SK-N-SH (cell line): Measurements from ENCODE around the gene GSK3B. TPM values are rescaled to one million over a fixed set of nuclear protein-coding genes. Genes with fewer than 3 reads are reported as not detected.

Experiments used
- CTCF ChIA-PET: fragments of 300-600, 350-600 bp; formaldehyde crosslinking; extraction: SDS; loops from one replicate; lab custom pipeline; 2021; lab: Yijun Ruan, JAX
- POLR2A ChIA-PET: fragments of 350-600 bp; sonication (Branson Sonifier 250); formaldehyde crosslinking; extraction: SDS; loops from one replicate; lab custom pipeline; 2020; ENCODE audit warnings: antibody characterized with exemption, inconsistent platforms; lab: Yijun Ruan, JAX
- DNase-seq: peaks from one replicate; pipeline ENCODE4 v3.0.0; 2012
- H2AFZ ChIP-seq: fragments of 200-600 bp; sonication (generic); 2 replicates; pipeline ENCODE4 v1.8.1; 2016; ENCODE audit warnings: antibody characterized with exemption, mild to moderate bottlenecking, low read depth
- H3F3A ChIP-seq: fragments of 200-600 bp; sonication (generic); replicated peaks from 2 replicates; pipeline ENCODE3; 2016; ENCODE audit warnings: antibody characterized with exemption, mild to moderate bottlenecking; ENCODE audit not compliant: insufficient read depth
- H3K27ac ChIP-seq, 2 experiments: fragments of 200-500 bp in 1 of 2; fragments of 200-600 bp in 1 of 2; sonication (Bioruptor generic) in 1 of 2; sonication (generic), shearing (Covaris generic) in 1 of 2; 2 replicates each; pipeline versions ENCODE4 v1.5.1 to v1.6.1; 2014 to 2016; ENCODE audit warnings: low read depth in 2 of 2, inconsistent platforms in 1 of 2, low read length in 1 of 2, mild to moderate bottlenecking in 1 of 2, mixed read lengths in 1 of 2
- H3K27me3 ChIP-seq: fragments of 200-600 bp; sonication (generic), shearing (Covaris generic); 2 replicates; pipeline ENCODE4 v1.6.1; 2016; ENCODE audit warnings: mixed run types; ENCODE audit not compliant: insufficient read depth
- H3K36me3 ChIP-seq, 2 experiments: fragments of 200-500 bp in 1 of 2; fragments of 200-600 bp in 1 of 2; sonication (Bioruptor generic) in 1 of 2; sonication (generic) in 1 of 2; replicated peaks in 1 of 2; 2 replicates each; pipeline versions ENCODE3 to v1.5.1; 2014 to 2016; ENCODE audit warnings: low read length in 1 of 2, mild to moderate bottlenecking in 1 of 2; ENCODE audit not compliant: insufficient read depth in 2 of 2, control insufficient read depth in 1 of 2
- H3K4me1 ChIP-seq, 2 experiments: fragments of 200-500 bp in 1 of 2; fragments of 200-600 bp in 1 of 2; sonication (Bioruptor generic) in 1 of 2; sonication (generic), shearing (Covaris generic) in 1 of 2; 2 replicates each; pipeline versions ENCODE4 v1.5.1 to v1.6.1; 2014 to 2016; ENCODE audit warnings: low read depth in 1 of 2, low read length in 1 of 2, mixed run types in 1 of 2; ENCODE audit not compliant: insufficient read depth in 2 of 2, control insufficient read depth in 1 of 2
- H3K4me2 ChIP-seq: fragments of 200-600 bp; sonication (generic), shearing (Covaris generic); 2 replicates; pipeline ENCODE4 v1.6.1; 2017; ENCODE audit warnings: mixed run types
- H3K4me3 ChIP-seq, 2 experiments: fragments of 200-500 bp in 1 of 2; fragments of 200-600 bp in 1 of 2; sonication (Bioruptor generic) in 1 of 2; sonication (generic), shearing (Covaris generic) in 1 of 2; 2 replicates each; pipeline versions ENCODE4 v1.5.1 to v1.8.1; 2014 to 2016; ENCODE audit warnings: low read depth in 2 of 2, inconsistent platforms in 1 of 2, low read length in 1 of 2, mild to moderate bottlenecking in 1 of 2, mixed read lengths in 1 of 2, moderate library complexity in 1 of 2
- H3K79me2 ChIP-seq: fragments of 200-600 bp; sonication (generic); 2 replicates; pipeline ENCODE4 v1.8.1; 2017; ENCODE audit warnings: mild to moderate bottlenecking; ENCODE audit not compliant: insufficient read depth
- H3K9ac ChIP-seq: fragments of 200-600 bp; sonication (generic); 2 replicates; pipeline ENCODE4 v1.6.1; 2017; ENCODE audit warnings: mixed run types
- H3K9me2 ChIP-seq: fragments of 200-600 bp; sonication (generic); 2 replicates; pipeline ENCODE4 v1.6.1; 2017; ENCODE audit warnings: mixed run types
- H3K9me3 ChIP-seq: fragments of 200-600 bp; sonication (generic); 2 replicates; pipeline ENCODE4 v1.6.1; 2017; ENCODE audit warnings: mixed run types, mild to moderate bottlenecking, moderate library complexity
- H4K20me1 ChIP-seq: fragments of 200-600 bp; sonication (generic); 2 replicates; pipeline ENCODE4 v1.6.1; 2017; ENCODE audit warnings: mild to moderate bottlenecking, mixed run types; ENCODE audit not compliant: insufficient read depth
- CHD2 ChIP-seq: fragments of 150-350 bp; IDR thresholded peaks from 2 replicates; pipeline ENCODE4 v1.6.1; 2018; ENCODE audit warnings: low read length; ENCODE audit not compliant: partially characterized antibody
- CTCF ChIP-seq: fragments of 200-600 bp; sonication (generic); IDR thresholded peaks from 2 replicates; pipeline ENCODE4 v1.6.1; 2017; ENCODE audit warnings: antibody characterized with exemption, mild to moderate bottlenecking, moderate library complexity
- ELF1 ChIP-seq: IDR thresholded peaks from 2 replicates; pipeline ENCODE4 v1.4.0; 2012
- EP300 ChIP-seq, 2 experiments: IDR thresholded peaks; 2 replicates each; pipeline versions ENCODE4 v1.4.0 to v1.6.1; 2012; ENCODE audit warnings: borderline replicate concordance in 1 of 2, low read depth in 1 of 2, low read length in 1 of 2
- EZH2phosphoT487 ChIP-seq: fragments of 200-600 bp; sonication (generic); IDR thresholded peaks from 2 replicates; pipeline ENCODE4 v1.6.1; 2017; ENCODE audit warnings: low read depth, mixed run types, mild to moderate bottlenecking, antibody characterized with exemption, moderate library complexity, borderline replicate concordance
- FOXJ3 ChIP-seq: sonication (generic); formaldehyde crosslinking; IDR thresholded peaks from 2 replicates; pipeline ENCODE4 v1.5.1; 2020; ENCODE audit warnings: mild to moderate bottlenecking, missing genetic modification reagents
- FOXM1 ChIP-seq: IDR thresholded peaks from 2 replicates; pipeline ENCODE4 v1.4.0; 2012; ENCODE audit warnings: low read depth, mild to moderate bottlenecking
- GATA2 ChIP-seq: sonication (generic); formaldehyde crosslinking; IDR thresholded peaks from 2 replicates; pipeline ENCODE4 v1.5.0; 2020; ENCODE audit warnings: mild to moderate bottlenecking, missing genetic modification reagents
- JUND ChIP-seq: IDR thresholded peaks from 2 replicates; pipeline ENCODE4 v1.4.0; 2012
- MEF2A ChIP-seq: IDR thresholded peaks from 2 replicates; pipeline ENCODE4 v1.4.0; 2012; ENCODE audit warnings: low read depth, borderline replicate concordance
- MXI1 ChIP-seq: IDR thresholded peaks from 2 replicates; pipeline ENCODE4 v1.6.1; 2012; ENCODE audit warnings: mild to moderate bottlenecking, low read depth, low read length, improper control_type of control experiment
- NFIC ChIP-seq: IDR thresholded peaks from 2 replicates; pipeline ENCODE4 v1.4.0; 2012; ENCODE audit warnings: borderline replicate concordance
- PBX3 ChIP-seq: IDR thresholded peaks from 2 replicates; pipeline ENCODE4; 2012
- POLR2AphosphoS5 ChIP-seq: IDR thresholded peaks from 2 replicates; pipeline ENCODE4 v1.6.1; 2012; ENCODE audit warnings: low read depth, low read length
- RAD21 ChIP-seq: IDR thresholded peaks from 2 replicates; pipeline ENCODE4 v1.6.1; 2012; ENCODE audit warnings: mild to moderate bottlenecking, low read length
- RCOR1 ChIP-seq: fragments of 150-350 bp; IDR thresholded peaks from 2 replicates; pipeline ENCODE4 v1.6.1; 2017; ENCODE audit warnings: antibody characterized with exemption, low read length
- RXRA ChIP-seq: IDR thresholded peaks from 2 replicates; pipeline ENCODE4 v1.4.0; 2012; ENCODE audit warnings: low read depth, mild to moderate bottlenecking, borderline replicate concordance
- SMC3 ChIP-seq: IDR thresholded peaks from 2 replicates; pipeline ENCODE4 v1.6.1; 2012; ENCODE audit warnings: low read depth, low read length, improper control_type of control experiment
- TAF1 ChIP-seq: IDR thresholded peaks from 2 replicates; pipeline ENCODE4 v1.6.1; 2012; ENCODE audit warnings: low read depth, mild to moderate bottlenecking, low read length, moderate library complexity, borderline replicate concordance
- TCF12 ChIP-seq: IDR thresholded peaks from 2 replicates; pipeline ENCODE4 v1.4.0; 2012
- TEAD4 ChIP-seq: IDR thresholded peaks from 2 replicates; pipeline ENCODE4 v1.4.0; 2012; ENCODE audit warnings: mild to moderate bottlenecking, borderline replicate concordance; ENCODE audit not compliant: insufficient read depth
- YY1 ChIP-seq: IDR thresholded peaks from 2 replicates; pipeline ENCODE4 v1.4.0; 2012; ENCODE audit warnings: low read depth, mild to moderate bottlenecking
- ZBTB33 ChIP-seq: IDR thresholded peaks from 2 replicates; pipeline ENCODE4 v1.4.0; 2012; ENCODE audit warnings: low read depth, borderline replicate concordance
- WGBS: methylation state at CpG from one replicate; pipeline ENCODE4 v1.1.6; 2017; ENCODE audit warnings: low lambda C conversion rate; 5-methylcytosine and 5-hydroxymethylcytosine counted together
- polyA plus RNA-seq, 3 experiments: library from polyadenylated mRNA; depleted of rRNA; stranded (reverse); fragments of >200 nt; gene quantifications; 2 replicates each; pipeline ENCODE4 v1.2.3, GENCODE V29; 2012
- TF ChIP-seq, protein P1 (sequence below): IDR thresholded peaks from 2 replicates; pipeline ENCODE4 v1.4.0; 2012; ENCODE audit warnings: low read depth, borderline replicate concordance
- TF ChIP-seq, protein P2 (sequence below): fragments of 150-350 bp; IDR thresholded peaks from 2 replicates; pipeline ENCODE4 v1.6.1; 2016; ENCODE audit warnings: mild to moderate bottlenecking, low read depth, low read length
- TF ChIP-seq, protein P3 (sequence below): fragments of 150-350 bp; IDR thresholded peaks from 2 replicates; pipeline ENCODE4 v1.6.1; 2017; ENCODE audit warnings: antibody characterized with exemption, low read length, low read depth, borderline replicate concordance

Gene GSK3B
- polyA plus RNA-seq, 1 of the 3 experiments (the other 2 are of a cell fraction), result 15.9 TPM

DNA sequence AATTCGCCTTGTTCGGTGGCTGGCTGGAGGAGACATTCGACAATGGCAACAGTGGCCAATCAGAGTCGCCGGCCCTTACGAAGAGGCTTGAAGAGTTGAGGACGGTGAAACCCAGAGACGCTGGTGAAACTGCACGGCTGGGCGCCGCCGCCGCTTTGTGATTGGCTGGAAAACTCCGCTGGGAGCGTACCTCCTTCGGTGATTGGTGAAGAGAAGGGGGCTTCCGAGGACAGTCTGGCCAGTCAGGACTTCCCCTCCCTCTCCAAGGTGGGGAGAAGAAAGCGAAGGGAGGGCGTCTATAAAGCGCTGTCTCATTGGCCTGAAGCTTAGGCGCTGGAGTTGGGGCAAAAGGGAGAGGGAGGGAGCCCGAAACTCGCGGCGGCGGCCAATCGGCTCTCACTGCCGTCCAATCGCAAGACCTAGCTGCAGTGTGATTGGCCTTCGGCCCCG is 554 bp upstream of the GSK3B start:
- Histone ChIP-seq H3K4me1 (peaks cover 8 to 10% of the 10 kb centered on the region in 2 experiments; a peak in 2 of 4 replicates), H3K9me2 (no peaks in the 10 kb centered on the region), H3K27ac (peak overlapping the region; percentile 99 to 100), H3K4me2 (peak overlapping the region; percentile 85; the same call in 1 of the 2 replicates), H3K9me3 (no peaks in the 10 kb centered on the region), H3K36me3 (peaks cover 3 to 8% of the 10 kb centered on the region in 2 experiments), H2AFZ (no peak overlapping the region), H3K27me3 (no peaks in the 10 kb centered on the region), H4K20me1 (peaks cover 38% of the 10 kb centered on the region), H3K9ac (peak overlapping the region; percentile 100), H3K79me2 (peaks cover 80% of the 10 kb centered on the region), H3K4me3 (peak overlapping the region; percentile 73 to 95), H3F3A (peaks cover 8% of the 10 kb centered on the region)
- CTCF ChIA-PET, result interaction anchor here (1.2 to 2.0 kb wide), 4 partner anchors 203 to 323 kb away, joined by 3 to 13 read pairs (median 4); no protein-coding TSS in a partner anchor
- POLR2A ChIA-PET, result interaction anchor here (0.6 to 3.2 kb wide), 13 partner anchors 14 to 762 kb away, joined by 3 to 28 read pairs (median 3); partner anchors contain the start of gene LRRC58
- under 1% methylated on average over 25 of the region's 31 CpGs for WGBS
- DNase-seq, result peak; percentile 90
- TF ChIP-seq TAF1 (no peak), NFIC (no peak), RXRA (no peak), ZBTB33 (no peak), POLR2AphosphoS5 (no peak), TEAD4 (no peak), FOXM1 (no peak), ELF1 (no peak), SMC3 (no peak), YY1 (no peak), MXI1 (peak; percentile 55; the same call in 1 of the 2 replicates), FOXJ3 (CRISPR knock-in tag) (no peak), CTCF (no peak), TCF12 (no peak), RAD21 (0 out of 2 replicates have a peak, but pooled peaks have one; percentile 2), EZH2phosphoT487 (no peak), GATA2 (CRISPR knock-in tag) (no peak), CHD2 (peak; percentile 79), PBX3 (peak; percentile 42), EP300 (IDR thresholded peaks at IDR 0.05; ENCODE audit: borderline replicate concordance in 1 of 2, low read depth in 1 of 2, low read length in 1 of 2) (peak in 1 of 2 experiments; percentile 58; a peak in 2 of 4 replicates), RCOR1 (peak; percentile 21; the same call in 1 of the 2 replicates), JUND (no peak), MEF2A (no peak)
- TF ChIP-seq, protein P1, sequence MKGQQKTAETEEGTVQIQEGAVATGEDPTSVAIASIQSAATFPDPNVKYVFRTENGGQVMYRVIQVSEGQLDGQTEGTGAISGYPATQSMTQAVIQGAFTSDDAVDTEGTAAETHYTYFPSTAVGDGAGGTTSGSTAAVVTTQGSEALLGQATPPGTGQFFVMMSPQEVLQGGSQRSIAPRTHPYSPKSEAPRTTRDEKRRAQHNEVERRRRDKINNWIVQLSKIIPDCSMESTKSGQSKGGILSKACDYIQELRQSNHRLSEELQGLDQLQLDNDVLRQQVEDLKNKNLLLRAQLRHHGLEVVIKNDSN, result no peak
- TF ChIP-seq, protein P2, sequence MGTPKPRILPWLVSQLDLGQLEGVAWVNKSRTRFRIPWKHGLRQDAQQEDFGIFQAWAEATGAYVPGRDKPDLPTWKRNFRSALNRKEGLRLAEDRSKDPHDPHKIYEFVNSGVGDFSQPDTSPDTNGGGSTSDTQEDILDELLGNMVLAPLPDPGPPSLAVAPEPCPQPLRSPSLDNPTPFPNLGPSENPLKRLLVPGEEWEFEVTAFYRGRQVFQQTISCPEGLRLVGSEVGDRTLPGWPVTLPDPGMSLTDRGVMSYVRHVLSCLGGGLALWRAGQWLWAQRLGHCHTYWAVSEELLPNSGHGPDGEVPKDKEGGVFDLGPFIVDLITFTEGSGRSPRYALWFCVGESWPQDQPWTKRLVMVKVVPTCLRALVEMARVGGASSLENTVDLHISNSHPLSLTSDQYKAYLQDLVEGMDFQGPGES, result peak; percentile 84
- TF ChIP-seq, protein P3, sequence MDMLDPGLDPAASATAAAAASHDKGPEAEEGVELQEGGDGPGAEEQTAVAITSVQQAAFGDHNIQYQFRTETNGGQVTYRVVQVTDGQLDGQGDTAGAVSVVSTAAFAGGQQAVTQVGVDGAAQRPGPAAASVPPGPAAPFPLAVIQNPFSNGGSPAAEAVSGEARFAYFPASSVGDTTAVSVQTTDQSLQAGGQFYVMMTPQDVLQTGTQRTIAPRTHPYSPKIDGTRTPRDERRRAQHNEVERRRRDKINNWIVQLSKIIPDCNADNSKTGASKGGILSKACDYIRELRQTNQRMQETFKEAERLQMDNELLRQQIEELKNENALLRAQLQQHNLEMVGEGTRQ, result no peak
